Medulla oblongata (tissue), 1 donor: Measurements from ENCODE around the gene ZNF738.
"Not testable (repeated sequence)": the region's sequence is repeated elsewhere in the genome, so short reads cannot be mapped to it uniquely, and the experiment has no call there.

Experiments
- DNase-seq: peaks from one replicate; pipeline ENCODE4 v3.0.0-alpha.2; 2015; ENCODE audit errors: extremely low spot score

ZNF738 gene

GRCh38 chr19:21358768-21359451 is at the start of gene ZNF738:
Gene ZNF738, plus strand, starts transcription at chr19:21359000. Its CDS starts 141 bp downstream, at chr19:21359141.
- DNase-seq = peak; percentile 99

- not testable (repeated sequence) for DNase-seq
These were observed 46.0 kb upstream of the ZNF738 start for GRCh38 chr19:21312807-21313206.

GRCh38 chr19:21314676-21315075 is 44.1 kb upstream of the ZNF738 start:
- DNase-seq = peak; percentile 54

GRCh38 chr19:21317821-21318220 is 41.0 kb upstream of the ZNF738 start:
- DNase-seq = no peak

- DNase-seq = no peak
These were observed 37.7 kb upstream of the ZNF738 start for GRCh38 chr19:21321134-21321533.

- DNase-seq = no peak
These were observed 36.8 kb upstream of the ZNF738 start for GRCh38 chr19:21321996-21322395.

- DNase-seq = peak; percentile 89
These were observed 36.3 kb upstream of the ZNF738 start for GRCh38 chr19:21322528-21322927.

- DNase-seq = peak; percentile 24
These were observed 35.8 kb upstream of the ZNF738 start for GRCh38 chr19:21323000-21323399.

- DNase-seq = no peak
These were observed 32.6 kb upstream of the ZNF738 start for GRCh38 chr19:21326169-21326568.

- DNase-seq = peak; percentile 37
These were observed 30.4 kb upstream of the ZNF738 start for GRCh38 chr19:21328406-21328805.

- peak; percentile 99 for DNase-seq
These were observed 29.8 kb upstream of the ZNF738 start, which contains the start of gene ZNF708 for GRCh38 chr19:21328885-21329605. Gene ZNF708, minus strand, starts transcription at chr19:21329410. Its CDS starts 198 bp downstream, at chr19:21329212.

GRCh38 chr19:21335721-21336120 is 23.1 kb upstream of the ZNF738 start:
- no peak for DNase-seq

GRCh38 chr19:21344841-21345240 is 14.0 kb upstream of the ZNF738 start:
- DNase-seq = not testable (repeated sequence)

GRCh38 chr19:21352830-21353229 is 6.0 kb upstream of the ZNF738 start:
- no peak for DNase-seq

GRCh38 chr19:21362291-21362690 is 3.5 kb downstream of the ZNF738 start:
- DNase-seq = no peak

GRCh38 chr19:21383980-21384582 is 25.3 kb downstream of the ZNF738 start:
- DNase-seq = no peak

- no peak for DNase-seq
These were observed 37.3 kb downstream of the ZNF738 start for GRCh38 chr19:21396121-21396520.

GRCh38 chr19:21396893-21397572 is 38.2 kb downstream of the ZNF738 start, which contains the start of gene ZNF493:
Gene ZNF493, plus strand, starts transcription at chr19:21397133. Its CDS starts 105 bp downstream, at chr19:21397238.
- peak; percentile 99 for DNase-seq

- no peak for DNase-seq
These were observed 40.1 kb downstream of the ZNF738 start for GRCh38 chr19:21398851-21399250.

- DNase-seq = no peak
These were observed 43.6 kb downstream of the ZNF738 start for GRCh38 chr19:21402303-21402985.

GRCh38 chr19:21410166-21410565 is 51.4 kb downstream of the ZNF738 start:
- no peak for DNase-seq
